ENCODE measurements around the gene ZNF577. TPM values are rescaled to one million over a fixed set of nuclear protein-coding genes. Genes with fewer than 3 reads are reported as not detected.

ZNF577 gene
- total RNA-seq, 1 donor from 2014 or later = 23.0 TPM

- H3K4me3 Mint-ChIP-seq = peak overlapping the region; percentile 99
- DNase-seq (ENCODE audit: low spot score in 2 of 2, unreplicated experiment in 2 of 2) = no peak
- TF ChIP-seq CTCF (IDR thresholded peaks at IDR 0.05; ENCODE audit: unreplicated experiment) = no peak
- no peaks in the 10 kb centered on the region for H3K27me3 Mint-ChIP-seq (ENCODE audit: low read depth)
- peaks cover 64% of the 10 kb centered on the region for H3K9me3 Mint-ChIP-seq
- H3K4me1 Mint-ChIP-seq = peaks cover 14% of the 10 kb centered on the region
- H3K36me3 Mint-ChIP-seq = peaks cover 40% of the 10 kb centered on the region
- peak overlapping the region; percentile 99 for H3K27ac Mint-ChIP-seq
Measured at GRCh38 chr19:51905206-51905605, 17.5 kb upstream of the ZNF577 start.

DNA sequence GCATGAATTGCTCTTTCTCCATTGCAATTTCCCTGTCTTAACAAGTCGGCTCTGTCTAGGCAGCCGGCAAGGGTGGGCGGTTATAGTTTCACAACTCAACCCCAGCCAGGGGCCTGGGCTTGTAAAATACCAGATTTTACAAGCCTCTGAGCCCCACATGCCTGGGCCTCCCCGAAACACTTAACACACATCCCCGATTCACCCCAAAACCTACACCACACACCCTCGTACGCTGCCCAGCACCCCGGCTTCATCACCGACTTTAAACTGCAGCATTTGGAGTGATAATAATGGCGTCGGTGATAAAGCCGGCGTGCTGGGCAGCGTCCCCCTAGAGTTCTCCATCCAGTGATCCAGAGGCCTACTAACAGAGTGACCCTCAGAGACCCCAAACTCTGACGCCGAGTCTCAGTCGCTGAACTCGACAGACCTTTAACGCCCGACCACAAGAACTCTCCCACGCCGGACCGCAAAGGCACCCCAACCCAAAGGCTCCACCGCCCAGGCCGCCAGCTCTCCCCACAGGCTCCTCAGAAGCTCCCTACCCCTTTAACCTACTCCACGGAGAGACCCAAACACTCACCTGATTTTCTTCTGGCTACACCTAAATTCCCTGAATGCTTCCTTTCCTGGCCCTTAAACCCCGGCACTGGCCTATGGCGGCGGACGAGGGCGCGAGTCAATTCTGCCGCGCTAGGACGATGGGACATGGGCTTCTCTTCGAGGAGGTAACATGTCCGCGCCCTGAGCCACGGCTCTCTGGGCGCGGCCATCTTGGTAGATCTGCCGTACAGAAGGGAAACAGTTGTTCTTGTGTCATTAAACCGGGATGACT, 16.8 kb upstream of the ZNF577 start, which contains the start of gene ZNF649:
TSS of gene ZNF649 (minus strand) at position 687 of the 835 bp plus-strand sequence. CDS start 4,910 bp downstream, outside the sequence.
- H3K27me3 Mint-ChIP-seq (ENCODE audit: low read depth) = no peaks in the 10 kb centered on the region
- H3K36me3 Mint-ChIP-seq = peaks cover 46% of the 10 kb centered on the region
- no peak for TF ChIP-seq CTCF (IDR thresholded peaks at IDR 0.05; ENCODE audit: unreplicated experiment)
- peak within 1 kb of the TSS; percentile 99 for H3K27ac Mint-ChIP-seq
- H3K4me3 Mint-ChIP-seq = peak within 1 kb of the TSS; percentile 99
- DNase-seq (ENCODE audit: low spot score in 2 of 2, unreplicated experiment in 2 of 2) = peak; percentile 66 to 79
- peaks cover 14% of the 10 kb centered on the region for H3K4me1 Mint-ChIP-seq
- peaks cover 65% of the 10 kb centered on the region for H3K9me3 Mint-ChIP-seq

GRCh38 chr19:51903192-51903591, 15.4 kb upstream of the ZNF577 start:
- H3K4me3 Mint-ChIP-seq = peak overlapping the region; percentile 99
- no peak for TF ChIP-seq CTCF (IDR thresholded peaks at IDR 0.05; ENCODE audit: unreplicated experiment)
- H3K27me3 Mint-ChIP-seq (ENCODE audit: low read depth) = no peaks in the 10 kb centered on the region
- DNase-seq (ENCODE audit: low spot score in 2 of 2, unreplicated experiment in 2 of 2) = no peak
- peaks cover 14% of the 10 kb centered on the region for H3K4me1 Mint-ChIP-seq
- H3K36me3 Mint-ChIP-seq = peaks cover 55% of the 10 kb centered on the region
- peaks cover 56% of the 10 kb centered on the region for H3K9me3 Mint-ChIP-seq
- H3K27ac Mint-ChIP-seq = no peak overlapping the region

DNA sequence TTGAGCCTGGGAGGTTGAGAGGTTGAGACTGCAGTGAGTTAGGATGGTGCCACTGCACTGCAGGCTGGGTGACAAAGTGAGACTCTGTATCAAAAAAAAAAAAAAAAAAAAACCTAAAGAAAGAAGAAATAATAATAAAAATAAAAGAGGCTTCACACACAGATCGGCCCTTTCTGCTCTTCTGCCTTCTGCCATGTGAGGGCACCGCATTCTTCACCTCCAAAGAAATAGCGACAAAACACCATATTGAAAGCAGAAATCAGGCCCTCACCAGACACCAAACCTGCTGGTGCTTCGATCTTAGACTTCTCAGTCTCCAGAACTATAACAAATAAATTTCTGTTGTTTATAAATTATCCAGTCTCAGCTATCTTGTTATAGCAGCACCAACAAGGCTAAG, 14.1 kb upstream of the ZNF577 start:
- TF ChIP-seq CTCF (IDR thresholded peaks at IDR 0.05; ENCODE audit: unreplicated experiment) = no peak
- no peak for DNase-seq (ENCODE audit: low spot score in 2 of 2, unreplicated experiment in 2 of 2)
- no peak overlapping the region for H3K27ac Mint-ChIP-seq
- peaks cover 14% of the 10 kb centered on the region for H3K4me1 Mint-ChIP-seq
- peaks cover 67% of the 10 kb centered on the region for H3K36me3 Mint-ChIP-seq
- peaks cover 54% of the 10 kb centered on the region for H3K9me3 Mint-ChIP-seq
- H3K4me3 Mint-ChIP-seq = no peak overlapping the region
- no peaks in the 10 kb centered on the region for H3K27me3 Mint-ChIP-seq (ENCODE audit: low read depth)

DNA sequence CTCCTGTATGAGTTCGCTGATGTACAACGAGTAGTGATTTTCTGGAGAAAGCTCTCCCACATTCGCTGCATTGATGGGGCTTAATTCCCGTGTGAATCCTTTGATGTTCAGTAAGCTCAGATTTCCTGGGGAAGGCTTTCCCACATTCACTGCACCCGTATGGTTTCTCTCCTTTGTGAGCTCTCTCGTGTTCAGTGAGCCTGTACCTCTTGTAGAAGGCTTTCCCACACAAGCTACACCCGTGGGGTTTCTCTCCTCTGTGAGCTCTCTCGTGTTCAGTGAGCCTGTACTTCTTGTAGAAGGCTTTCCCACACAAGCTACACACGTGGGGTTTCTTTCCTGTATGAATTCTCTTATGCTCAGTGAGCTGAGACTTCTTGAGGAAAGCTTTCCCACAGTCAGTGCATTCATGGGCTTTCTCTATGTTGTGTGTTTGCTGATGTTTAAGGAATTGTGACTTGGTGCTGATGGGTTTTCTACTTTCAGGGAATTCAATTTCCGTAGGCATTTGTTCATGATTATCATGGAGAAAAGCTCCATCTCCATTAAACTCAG, 3.5 kb upstream of the ZNF577 start:
- DNase-seq (ENCODE audit: low spot score in 2 of 2, unreplicated experiment in 2 of 2) = no peak
- Mint-ChIP-seq H3K4me3 (no peak overlapping the region), H3K4me1 (peaks cover 6% of the 10 kb centered on the region), H3K27ac (no peak overlapping the region), H3K9me3 (peaks cover 70% of the 10 kb centered on the region), H3K27me3 (ENCODE audit: low read depth) (no peaks in the 10 kb centered on the region), H3K36me3 (peaks cover 80% of the 10 kb centered on the region)
- no peak for TF ChIP-seq CTCF (IDR thresholded peaks at IDR 0.05; ENCODE audit: unreplicated experiment)
